H9 (cell line): Measurements from ENCODE around the gene RNU6-9. TPM values are rescaled to one million over a fixed set of nuclear protein-coding genes. Genes with fewer than 3 reads are reported as not detected.

Experiments used
- DNase-seq: peaks from one replicate; pipeline ENCODE4 v3.0.0-alpha.2; 2017
- H2AFZ ChIP-seq: one replicate; pipeline ENCODE4 v1.6.1; 2013; ENCODE audit warnings: mild to moderate bottlenecking, low read length, control low read depth, moderate library complexity
- H2AK5ac ChIP-seq: 2 replicates; pipeline ENCODE4 v1.6.1; 2013; ENCODE audit warnings: low read length, control low read depth, mixed read lengths; ENCODE audit not compliant: insufficient read length
- H2BK120ac ChIP-seq: one replicate; pipeline ENCODE4 v1.6.1; 2013; ENCODE audit warnings: low read depth, mild to moderate bottlenecking, low read length, control low read depth, inconsistent platforms; ENCODE audit not compliant: poor library complexity, severe bottlenecking
- H2BK12ac ChIP-seq: 2 replicates; pipeline ENCODE4 v1.6.1; 2013; ENCODE audit warnings: low read length, control low read depth, mixed read lengths, low read depth; ENCODE audit not compliant: insufficient read length
- H2BK15ac ChIP-seq: 2 replicates; pipeline ENCODE4 v1.6.1; 2013; ENCODE audit warnings: low read depth, low read length, control low read depth
- H2BK20ac ChIP-seq: one replicate; pipeline ENCODE4 v1.6.1; 2013; ENCODE audit warnings: low read depth, mild to moderate bottlenecking, low read length, control low read depth, inconsistent platforms; ENCODE audit not compliant: poor library complexity, severe bottlenecking
- H2BK5ac ChIP-seq: 2 replicates; pipeline ENCODE4 v1.6.1; 2013; ENCODE audit warnings: low read length, control low read depth, mixed read lengths; ENCODE audit not compliant: insufficient read length
- H3K14ac ChIP-seq: 2 replicates; pipeline ENCODE4 v1.6.1; 2013; ENCODE audit warnings: low read length, control low read depth; ENCODE audit not compliant: insufficient read depth
- H3K18ac ChIP-seq: 2 replicates; pipeline ENCODE4 v1.6.1; 2013; ENCODE audit warnings: low read depth, mild to moderate bottlenecking, mixed read lengths, low read length, control low read depth; ENCODE audit not compliant: insufficient read length
- H3K23ac ChIP-seq: 2 replicates; pipeline ENCODE4 v1.6.1; 2013; ENCODE audit warnings: low read length, control low read depth, mixed read lengths, low read depth; ENCODE audit not compliant: insufficient read length
- H3K23me2 ChIP-seq: 2 replicates; pipeline ENCODE4 v1.6.1; 2013; ENCODE audit warnings: low read depth, mild to moderate bottlenecking, mixed read lengths, low read length, control low read depth; ENCODE audit not compliant: insufficient read length, poor library complexity, severe bottlenecking
- H3K27ac ChIP-seq: 2 replicates; pipeline ENCODE4 v1.5.1; 2013; ENCODE audit warnings: low read length, control low read depth, mixed read lengths, low read depth; ENCODE audit not compliant: insufficient read length
- H3K27me3 ChIP-seq: 2 replicates; pipeline ENCODE4 v1.6.1; 2013; ENCODE audit warnings: low read length, control low read depth, inconsistent platforms; ENCODE audit not compliant: insufficient read depth
- H3K4ac ChIP-seq: 2 replicates; pipeline ENCODE4 v1.6.1; 2013; ENCODE audit warnings: low read depth, mild to moderate bottlenecking, control low read depth, inconsistent platforms, low read length, moderate library complexity
- H3K4me1 ChIP-seq: 2 replicates; pipeline ENCODE4 v1.6.1; 2013; ENCODE audit warnings: low read length, control low read depth, inconsistent platforms; ENCODE audit not compliant: insufficient read depth
- H3K4me2 ChIP-seq: 2 replicates; pipeline ENCODE4 v1.6.1; 2013; ENCODE audit warnings: low read length, control low read depth, mixed read lengths; ENCODE audit not compliant: insufficient read length, insufficient read depth
- H3K56ac ChIP-seq: 2 replicates; pipeline ENCODE4 v1.6.1; 2013; ENCODE audit warnings: low read depth, mild to moderate bottlenecking, mixed read lengths, low read length, control low read depth; ENCODE audit not compliant: insufficient read length
- H3K79me1 ChIP-seq: 2 replicates; pipeline ENCODE4 v1.6.1; 2013; ENCODE audit warnings: low read depth, mild to moderate bottlenecking, moderate library complexity, low read length, control low read depth, inconsistent platforms; ENCODE audit not compliant: insufficient read depth, poor library complexity, severe bottlenecking
- H3K79me2 ChIP-seq: 2 replicates; pipeline ENCODE4 v1.6.1; 2013; ENCODE audit warnings: low read length, control low read depth, inconsistent platforms; ENCODE audit not compliant: insufficient read depth
- H3K9ac ChIP-seq: 2 replicates; pipeline ENCODE4 v1.6.1; 2013; ENCODE audit warnings: low read length, control low read depth, mixed read lengths; ENCODE audit not compliant: insufficient read length; ENCODE audit errors: extremely low read depth
- H3K9me3 ChIP-seq: one replicate; pipeline ENCODE4 v1.6.1; 2013; ENCODE audit warnings: low read depth, low read length, inconsistent platforms; ENCODE audit not compliant: control insufficient read depth
- H3T11ph ChIP-seq: one replicate; pipeline ENCODE4 v1.6.1; 2013; ENCODE audit warnings: mild to moderate bottlenecking, low read length, control low read depth, inconsistent platforms
- H4K20me1 ChIP-seq: one replicate; pipeline ENCODE4 v1.6.1; 2013; ENCODE audit not compliant: control insufficient read depth, insufficient read length, insufficient read depth
- H4K5ac ChIP-seq: 2 replicates; pipeline ENCODE4 v1.6.1; 2013; ENCODE audit warnings: low read depth, mild to moderate bottlenecking, mixed read lengths, low read length, control low read depth; ENCODE audit not compliant: insufficient read length
- H4K8ac ChIP-seq: replicated peaks from 2 replicates; pipeline ENCODE4 v1.6.1; 2013; ENCODE audit warnings: low read length, control low read depth, mixed read lengths, low read depth; ENCODE audit not compliant: insufficient read length
- H4K91ac ChIP-seq: 2 replicates; pipeline ENCODE4 v1.6.1; 2013; ENCODE audit warnings: low read depth, mild to moderate bottlenecking, moderate library complexity, mixed read lengths, low read length, control low read depth; ENCODE audit not compliant: insufficient read length
- H3K27ac Mint-ChIP-seq, 3 experiments: 2 replicates in 2 of 3; 3 replicates in 1 of 3; pipeline ENCODE4 v1.8.0; 2020 to 2021; ENCODE audit warnings: mixed read lengths in 3 of 3, mild to moderate bottlenecking in 1 of 3, moderate library complexity in 1 of 3
- H3K27me3 Mint-ChIP-seq: 2 replicates; pipeline ENCODE4 v1.8.0; 2021; ENCODE audit warnings: low read depth, mild to moderate bottlenecking, moderate library complexity, mixed read lengths
- H3K36me3 Mint-ChIP-seq, 3 experiments: 2 replicates in 2 of 3; 3 replicates in 1 of 3; pipeline ENCODE4 v1.8.0; 2020 to 2021; ENCODE audit warnings: low read depth in 3 of 3, mixed read lengths in 3 of 3; ENCODE audit not compliant: insufficient read depth in 1 of 3
- H3K4me1 Mint-ChIP-seq, 2 experiments: 2 replicates each; pipeline ENCODE4 v1.8.0; 2020; ENCODE audit warnings: mixed read lengths in 2 of 2
- H3K4me3 Mint-ChIP-seq, 2 experiments: 2 replicates in 1 of 2; 3 replicates in 1 of 2; pipeline ENCODE4 v1.8.0; 2020 to 2021; ENCODE audit warnings: mild to moderate bottlenecking in 2 of 2, mixed read lengths in 2 of 2, moderate library complexity in 1 of 2
- H3K9me3 Mint-ChIP-seq, 2 experiments: 2 replicates in 1 of 2; 3 replicates in 1 of 2; pipeline ENCODE4 v1.8.0; 2020; ENCODE audit warnings: mild to moderate bottlenecking in 2 of 2, mixed read lengths in 2 of 2, moderate library complexity in 1 of 2
- CTCF ChIP-seq: fragments of 200-600 bp; sonication (generic); conservative IDR thresholded peaks from 3 replicates; pipeline ENCODE4 v1.8.0; 2021; ENCODE audit warnings: antibody characterized with exemption, mild to moderate bottlenecking
- WGBS: extraction: QIAGEN DNeasy Blood & Tissue Kit; methylation state at CpG from one replicate; pipeline ENCODE4 v1.1.7; 2013; ENCODE audit warnings: missing lambda C conversion rate, low lambda C conversion rate, mixed read lengths; ENCODE audit not compliant: insufficient read length; ENCODE audit errors: extremely low coverage; 5-methylcytosine and 5-hydroxymethylcytosine counted together
- total RNA-seq: library from RNA; stranded (reverse); gene quantifications from 2 replicates; pipeline ENCODE4 v1.2.1, GENCODE V29; 2021

The RNU6-9 gene
- total RNA-seq, 1 experiment from 2014 or later, result not detected

- no peak overlapping the region for H2BK12ac ChIP-seq
- no peak overlapping the region for H2BK20ac ChIP-seq
- H2BK120ac ChIP-seq, result no peak overlapping the region
- no peak overlapping the region for H3K27ac ChIP-seq
- no peak overlapping the region for H3K4me2 ChIP-seq
- no peak overlapping the region for H4K91ac ChIP-seq
- no peaks in the 10 kb centered on the region for H3K79me2 ChIP-seq
- TF ChIP-seq CTCF, result no peak
- H3K4me1 ChIP-seq, result no peaks in the 10 kb centered on the region
- no peak overlapping the region for H2BK15ac ChIP-seq
- H3K9ac ChIP-seq, result no peak overlapping the region
- H3K56ac ChIP-seq, result no peak overlapping the region
- H3T11ph ChIP-seq, result no peak overlapping the region
- DNase-seq, result no peak
- peaks cover 32% of the 10 kb centered on the region for H3K27me3 Mint-ChIP-seq
- H3K79me1 ChIP-seq, result no peaks in the 10 kb centered on the region
- H2BK5ac ChIP-seq, result no peak overlapping the region
- no peak overlapping the region for H4K5ac ChIP-seq
- no peaks in the 10 kb centered on the region for H4K20me1 ChIP-seq
- peaks cover 3% of the 10 kb centered on the region; the same call in 1 of the 2 replicates for H3K27me3 ChIP-seq
- no peak overlapping the region for H3K27ac Mint-ChIP-seq
- H3K23me2 ChIP-seq, result no peaks in the 10 kb centered on the region
- no peak overlapping the region for H4K8ac ChIP-seq
- H2AFZ ChIP-seq, result no peak overlapping the region
- no peak overlapping the region for H3K14ac ChIP-seq
- no peak overlapping the region for H3K4ac ChIP-seq
- peaks cover 0 to 2% of the 10 kb centered on the region in 2 experiments; a peak in 1 of 5 replicates for H3K9me3 Mint-ChIP-seq
- H3K36me3 Mint-ChIP-seq, result no peaks in the 10 kb centered on the region
- H3K9me3 ChIP-seq, result no peaks in the 10 kb centered on the region
- H2AK5ac ChIP-seq, result no peak overlapping the region
- H3K4me3 Mint-ChIP-seq, result no peak overlapping the region
- no CpG with 5 or more reads among the region's 12 CpGs for WGBS
- H3K18ac ChIP-seq, result no peak overlapping the region
- H3K4me1 Mint-ChIP-seq, result no peaks in the 10 kb centered on the region
- no peak overlapping the region for H3K23ac ChIP-seq
Observed at GRCh38 chr19:855142-855541, 38.1 kb upstream of the RNU6-9 start.
